Right lobe of liver (tissue), 6 donors: ENCODE results near the gene SLC30A1. TPM values are rescaled to one million over a fixed set of nuclear protein-coding genes. Genes with fewer than 3 reads are reported as not detected.

ENCODE experiments used
- ATAC-seq, 4 donors: fragments of 200-7000 bp; cut with Tn5 transposase; one replicate each; pipeline ENCODE4 v1.9.1; 2020; ENCODE audit warnings: mild to moderate bottlenecking in 4 of 4, moderate library complexity in 4 of 4
- DNase-seq, 3 donors: peaks; one replicate each; pipeline ENCODE4 v3.0.0-alpha.2; 2020
- H3K27ac ChIP-seq, 3 donors: fragments of 200-600 bp; one replicate each; pipeline ENCODE4 v1.8.0; 2022
- H3K27me3 ChIP-seq, 2 donors: fragments of 200-600 bp; one replicate each; pipeline ENCODE4 v1.8.0; 2022
- H3K36me3 ChIP-seq, 4 donors: fragments of 200-600 bp; sonication (generic) in 1 of 4; one replicate each; pipeline versions ENCODE4 v1.5.1 to v1.8.0; 2017 to 2022; ENCODE audit warnings: control low read depth in 1 of 4
- H3K4me1 ChIP-seq, 4 donors: fragments of 200-600 bp; sonication (generic) in 1 of 4; one replicate each; pipeline versions ENCODE4 v1.5.1 to v1.8.0; 2017 to 2022; ENCODE audit warnings: control low read depth in 1 of 4
- H3K4me3 ChIP-seq, 3 donors: fragments of 200-600 bp; one replicate each; pipeline ENCODE4 v1.8.0; 2022
- H3K9me3 ChIP-seq, 4 donors: fragments of 200-600 bp; sonication (generic) in 1 of 4; one replicate each; pipeline versions ENCODE4 v1.5.1 to v1.8.0; 2017 to 2022; ENCODE audit warnings: control low read depth in 1 of 4
- CTCF ChIP-seq, 4 donors: fragments of 200-600 bp in 3 of 4; fragments of 450-650 bp in 1 of 4; IDR thresholded peaks; one replicate each; pipeline versions ENCODE4 v1.5.1 to v1.8.0; 2016 to 2022; ENCODE audit warnings: antibody characterized with exemption in 4 of 4, mild to moderate bottlenecking in 2 of 4
- POLR2A ChIP-seq: fragments of 450-650 bp; IDR thresholded peaks from one replicate; pipeline ENCODE4 v1.6.1; 2017; ENCODE audit warnings: antibody characterized with exemption, mild to moderate bottlenecking
- WGBS: methylation state at CpG from one replicate; pipeline ENCODE4 v1.1.6; 2018; ENCODE audit warnings: low coverage, low lambda C conversion rate; ENCODE audit not compliant: insufficient coverage; ENCODE audit errors: missing lambda C conversion rate; 5-methylcytosine and 5-hydroxymethylcytosine counted together
- intact Hi-C, 2 donors: fragments of 100-400 bp; cut with DNase I; formaldehyde crosslinking; loops; one replicate each; pipeline versions ENCODE4 v1.11.2 to v1.14.1; 2022
- total RNA-seq, 6 experiments: library from RNA; depleted of rRNA in 2 of 6; stranded (reverse); fragments of >200 nt in 2 of 6; fragmentation: NEBNext Ultra II Directional in 3 of 6; extraction: Animal tissue kit (Norgen Biotek cat#: 25700) in 3 of 6; gene quantifications; one replicate each; pipeline versions ENCODE4 v1.1.0 to v1.2.4, GENCODE V29; 2016 to 2023
- donor health status: DM: no; HTN: yes; CAD: no.
- donor health status: DM: no; HTN: no; CAD: no.
- donor health status: DM: no; HTN: no; CAD: no.
- donor health status: DM: no; HTN: yes; CAD: no.
- donor health status: DM: no; HTN: yes; CAD: no.

Gene SLC30A1
- total RNA-seq, 6 experiments from 2014 or later, result 23.2 to 72.9 (median 48.2) TPM

DNA sequence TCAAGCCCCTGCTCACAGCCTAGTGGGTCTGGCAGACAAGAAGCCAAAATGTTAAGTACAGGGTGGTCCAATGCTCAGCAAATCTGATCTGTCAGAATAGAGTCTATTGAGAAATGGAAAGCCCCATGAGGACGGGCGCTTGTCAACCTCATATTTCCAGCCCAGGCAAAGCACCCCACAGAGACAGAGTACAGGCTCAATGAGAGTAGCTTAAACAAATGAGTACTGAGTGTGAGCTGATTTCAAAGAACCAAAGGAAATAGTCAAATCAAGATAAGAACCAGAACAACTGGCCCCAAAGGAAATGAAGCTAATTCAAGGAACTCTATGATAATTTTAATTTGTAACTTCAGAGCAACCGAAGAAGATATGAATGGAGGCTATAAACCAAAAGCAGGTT is 44.6 kb upstream of the SLC30A1 start:
- no peaks in the 10 kb centered on the region for H3K36me3 ChIP-seq
- no peaks in the 10 kb centered on the region for H3K9me3 ChIP-seq
- peaks cover 0 to 11% (median 3%) of the 10 kb centered on the region in 4 donors for H3K4me1 ChIP-seq
- no peak overlapping the region for H3K27ac ChIP-seq
- no peak overlapping the region for H3K4me3 ChIP-seq
- DNase-seq, result no peak
- intact Hi-C loops, result no loop called here
- TF ChIP-seq POLR2A, result no peak
- TF ChIP-seq CTCF (IDR thresholded peaks at IDR 0.05), result no peak
- 80% methylated on average over 3 of the region's 3 CpGs for WGBS
- no peaks in the 10 kb centered on the region for H3K27me3 ChIP-seq
- ATAC-seq, result no peak

- 68% methylated on average over 7 of the region's 9 CpGs for WGBS
- intact Hi-C loops, result no loop called here
- DNase-seq (peak in 1 of 3 donors; percentile 68), ATAC-seq (peak in 2 of 4 donors; percentile 24 to 66)
- H3K4me3 ChIP-seq, result no peak overlapping the region
- no peak overlapping the region for H3K27ac ChIP-seq
- no peaks in the 10 kb centered on the region for H3K36me3 ChIP-seq
- H3K9me3 ChIP-seq, result no peaks in the 10 kb centered on the region
- peaks cover 0 to 11% (median 3%) of the 10 kb centered on the region in 4 donors for H3K4me1 ChIP-seq
- TF ChIP-seq CTCF (IDR thresholded peaks at IDR 0.05), result no peak
- no peak for TF ChIP-seq POLR2A
- H3K27me3 ChIP-seq, result no peaks in the 10 kb centered on the region
These were observed 42.7 kb upstream of the SLC30A1 start for GRCh38 chr1:211621447-211622198.

GRCh38 chr1:211620097-211620496 is 41.1 kb upstream of the SLC30A1 start:
- no peaks in the 10 kb centered on the region for H3K9me3 ChIP-seq
- WGBS, result 61% methylated on average over 2 of the region's 5 CpGs
- H3K27ac ChIP-seq, result no peak overlapping the region
- no peaks in the 10 kb centered on the region for H3K27me3 ChIP-seq
- H3K36me3 ChIP-seq, result no peaks in the 10 kb centered on the region
- intact Hi-C loops, result no loop called here
- peaks cover 0 to 11% (median 3%) of the 10 kb centered on the region in 4 donors for H3K4me1 ChIP-seq
- ATAC-seq, result no peak
- TF ChIP-seq CTCF (IDR thresholded peaks at IDR 0.05), result no peak
- no peak for TF ChIP-seq POLR2A
- no peak for DNase-seq
- no peak overlapping the region for H3K4me3 ChIP-seq

DNA sequence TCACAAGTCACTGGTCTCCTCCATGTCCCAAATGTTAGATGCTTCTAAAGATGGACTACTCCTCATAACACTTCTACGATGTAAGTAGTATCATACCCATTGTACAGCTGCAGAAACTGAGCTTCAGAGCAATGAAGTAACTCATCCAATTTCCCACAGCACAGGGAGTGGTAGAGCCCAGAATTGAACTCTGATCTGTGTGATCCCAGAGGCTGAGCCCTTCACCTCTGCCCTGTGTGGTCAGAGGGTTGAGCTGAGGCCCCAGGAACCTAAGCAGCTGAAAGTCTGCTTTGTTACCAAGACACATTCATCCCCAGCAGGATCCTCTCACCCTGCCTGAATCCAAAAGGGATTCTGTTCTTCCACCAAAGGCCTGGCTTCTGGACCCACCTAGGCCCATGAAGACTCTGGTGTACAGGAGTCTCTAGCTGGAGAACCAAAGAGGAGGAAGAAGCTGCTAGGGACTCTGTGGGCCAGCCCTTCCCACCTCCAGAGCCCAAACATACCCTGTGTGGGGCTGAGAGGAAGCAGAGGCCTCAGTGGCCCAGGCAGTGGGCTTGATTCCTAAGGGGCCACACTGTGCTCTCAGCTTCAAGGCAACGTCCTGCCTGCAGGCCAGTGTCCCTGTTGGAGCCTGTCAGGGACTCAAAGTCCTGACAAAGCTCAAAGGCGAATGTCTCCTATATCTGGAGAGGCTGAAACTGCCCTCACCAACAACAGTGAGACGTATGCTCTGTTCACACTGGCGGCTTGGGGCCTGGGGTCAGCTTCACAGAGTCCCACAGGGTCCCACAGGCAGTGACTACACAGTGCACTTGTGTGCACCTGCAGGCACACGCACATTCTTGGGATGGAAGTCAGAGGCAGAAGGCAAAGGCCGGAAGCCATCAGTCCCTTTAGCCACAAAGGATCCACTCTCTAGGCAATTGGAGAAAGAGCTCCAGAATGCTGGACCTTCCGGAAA is 40.4 kb upstream of the SLC30A1 start:
- H3K27ac ChIP-seq, result peak overlapping the region in 1 of 3 donors; percentile 59
- DNase-seq, result no peak
- intact Hi-C loops, result no loop called here
- H3K27me3 ChIP-seq, result no peaks in the 10 kb centered on the region
- H3K9me3 ChIP-seq, result no peaks in the 10 kb centered on the region
- no peaks in the 10 kb centered on the region for H3K36me3 ChIP-seq
- 100% methylated on average over 1 of the region's 8 CpGs for WGBS
- peaks cover 0 to 11% (median 3%) of the 10 kb centered on the region in 4 donors for H3K4me1 ChIP-seq
- no peak overlapping the region for H3K4me3 ChIP-seq
- TF ChIP-seq CTCF (IDR thresholded peaks at IDR 0.05) (no peak), POLR2A (no peak)
- ATAC-seq, result peak; percentile 68 to 88 (median 71)
